ENCODE results near the gene UBE2M.

UBE2M gene

DNA sequence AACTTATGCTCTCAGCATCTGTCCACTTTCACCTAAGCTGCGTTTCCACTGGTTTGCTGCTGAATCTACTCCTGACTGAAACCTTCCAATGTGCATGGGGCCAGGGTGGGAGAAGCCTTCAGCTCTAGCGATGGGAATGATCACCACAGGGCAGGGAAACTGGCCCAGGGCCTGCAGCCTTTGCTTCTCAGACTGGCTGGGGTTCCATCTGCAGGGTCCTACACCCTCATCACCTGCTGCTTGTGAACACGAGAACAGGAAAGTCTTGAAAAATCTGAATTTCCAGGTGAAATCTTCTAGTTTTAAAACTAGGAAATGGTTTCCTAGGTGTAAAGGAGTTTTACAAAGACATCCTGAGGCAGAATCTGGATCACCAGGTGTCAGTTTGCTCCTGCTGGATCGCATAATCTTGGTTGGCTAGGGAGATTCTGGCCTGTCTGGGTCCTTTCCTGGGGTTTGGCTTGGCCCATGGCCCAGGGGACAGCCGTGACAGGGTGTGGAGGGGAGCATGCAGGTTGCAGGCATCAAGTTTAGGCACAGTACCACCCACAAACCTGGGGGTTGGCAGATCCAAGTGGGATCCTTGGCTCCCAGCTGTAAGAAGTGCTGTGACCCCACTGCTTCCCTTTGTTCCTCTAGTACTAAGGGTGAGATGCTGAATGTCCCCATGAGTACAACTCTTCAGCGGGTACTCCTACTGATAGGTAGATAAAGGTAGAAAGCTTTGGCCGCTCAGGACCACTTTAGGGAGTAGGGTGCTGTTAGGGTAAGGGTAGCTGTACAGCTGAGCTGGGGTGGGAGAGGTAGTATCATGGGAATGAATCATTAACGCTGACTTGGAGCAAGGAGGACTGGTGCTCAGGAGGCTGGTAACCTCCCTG is 1.8 kb upstream of the UBE2M start:
- peak overlapping the region; percentile 64 for H3K4me3 ChIP-seq (ENCODE audit: insufficient read depth, low read length, poor library complexity, severe bottlenecking)
- H3K9me2 ChIP-seq (replicated peaks; ENCODE audit: insufficient read depth, low read length), result no peaks in the 10 kb centered on the region
- no peak overlapping the region for H2AFZ ChIP-seq (ENCODE audit: low read depth, low read length, severe bottlenecking)

GRCh38 chr19:58559275-58560006 is 1.0 kb upstream of the UBE2M start:
- Histone ChIP-seq H2AFZ (ENCODE audit: low read depth, low read length, severe bottlenecking) (peak overlapping the region; percentile 6), H3F3A (ENCODE audit: insufficient read depth) (peaks cover 53% of the 10 kb centered on the region), H3K27me3 (ENCODE audit: low read length) (no peaks in the 10 kb centered on the region), H3K4me2 (ENCODE audit: low read depth, low read length, poor library complexity, severe bottlenecking) (peak overlapping the region; percentile 77), H4K20me1 (ENCODE audit: low read depth, low read length) (no peaks in the 10 kb centered on the region), H3K9me3 (ENCODE audit: insufficient read depth, low read length) (no peaks in the 10 kb centered on the region), H3K9me2 (replicated peaks; ENCODE audit: insufficient read depth, low read length) (no peaks in the 10 kb centered on the region), H3K4me3 (ENCODE audit: insufficient read depth, low read length, poor library complexity, severe bottlenecking) (peak overlapping the region; percentile 64), H3K36me3 (ENCODE audit: low read length) (no peaks in the 10 kb centered on the region), H3K9ac (ENCODE audit: low read length) (peak overlapping the region; percentile 89), H3K79me2 (ENCODE audit: insufficient read depth, low read length) (peaks cover 23% of the 10 kb centered on the region), H3K27ac (ENCODE audit: low read depth, low read length) (peak overlapping the region; percentile 95)
- no peak for TF ChIP-seq EZH2phosphoT487 (conservative IDR thresholded peaks at IDR 0.05; ENCODE audit: low read length)
- TF ChIP-seq, protein P1, sequence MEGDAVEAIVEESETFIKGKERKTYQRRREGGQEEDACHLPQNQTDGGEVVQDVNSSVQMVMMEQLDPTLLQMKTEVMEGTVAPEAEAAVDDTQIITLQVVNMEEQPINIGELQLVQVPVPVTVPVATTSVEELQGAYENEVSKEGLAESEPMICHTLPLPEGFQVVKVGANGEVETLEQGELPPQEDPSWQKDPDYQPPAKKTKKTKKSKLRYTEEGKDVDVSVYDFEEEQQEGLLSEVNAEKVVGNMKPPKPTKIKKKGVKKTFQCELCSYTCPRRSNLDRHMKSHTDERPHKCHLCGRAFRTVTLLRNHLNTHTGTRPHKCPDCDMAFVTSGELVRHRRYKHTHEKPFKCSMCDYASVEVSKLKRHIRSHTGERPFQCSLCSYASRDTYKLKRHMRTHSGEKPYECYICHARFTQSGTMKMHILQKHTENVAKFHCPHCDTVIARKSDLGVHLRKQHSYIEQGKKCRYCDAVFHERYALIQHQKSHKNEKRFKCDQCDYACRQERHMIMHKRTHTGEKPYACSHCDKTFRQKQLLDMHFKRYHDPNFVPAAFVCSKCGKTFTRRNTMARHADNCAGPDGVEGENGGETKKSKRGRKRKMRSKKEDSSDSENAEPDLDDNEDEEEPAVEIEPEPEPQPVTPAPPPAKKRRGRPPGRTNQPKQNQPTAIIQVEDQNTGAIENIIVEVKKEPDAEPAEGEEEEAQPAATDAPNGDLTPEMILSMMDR (IDR thresholded peaks at IDR 0.05; ENCODE audit: insufficient read depth, low read length, poor library complexity, severe bottlenecking), result no peak

More for the DNA sequence above, 1.8 kb upstream of the UBE2M start:
- peak overlapping the region; percentile 89 for H3K9ac ChIP-seq (ENCODE audit: low read length)
- peaks cover 23% of the 10 kb centered on the region for H3K79me2 ChIP-seq (ENCODE audit: insufficient read depth, low read length)
- H4K20me1 ChIP-seq (ENCODE audit: low read depth, low read length), result no peaks in the 10 kb centered on the region
- H3K27ac ChIP-seq (ENCODE audit: low read depth, low read length), result peak overlapping the region; percentile 95
- H3K27me3 ChIP-seq (ENCODE audit: low read length), result no peaks in the 10 kb centered on the region
- H3F3A ChIP-seq (ENCODE audit: insufficient read depth), result peaks cover 49% of the 10 kb centered on the region
- no peaks in the 10 kb centered on the region for H3K36me3 ChIP-seq (ENCODE audit: low read length)
- peak overlapping the region; percentile 77 for H3K4me2 ChIP-seq (ENCODE audit: low read depth, low read length, poor library complexity, severe bottlenecking)
- TF ChIP-seq, protein P1 (IDR thresholded peaks at IDR 0.05; ENCODE audit: insufficient read depth, low read length, poor library complexity, severe bottlenecking), result no peak
- no peak for TF ChIP-seq EZH2phosphoT487 (conservative IDR thresholded peaks at IDR 0.05; ENCODE audit: low read length)
- H3K9me3 ChIP-seq (ENCODE audit: insufficient read depth, low read length), result no peaks in the 10 kb centered on the region

- H3K4me3 ChIP-seq (ENCODE audit: insufficient read depth, low read length, poor library complexity, severe bottlenecking), result peak overlapping the region; percentile 94
- H3K79me2 ChIP-seq (ENCODE audit: insufficient read depth, low read length), result peaks cover 29% of the 10 kb centered on the region
- peak overlapping the region; percentile 77 for H3K4me2 ChIP-seq (ENCODE audit: low read depth, low read length, poor library complexity, severe bottlenecking)
- H3K27ac ChIP-seq (ENCODE audit: low read depth, low read length), result peak overlapping the region; percentile 95
- no peaks in the 10 kb centered on the region for H4K20me1 ChIP-seq (ENCODE audit: low read depth, low read length)
- H3K9me2 ChIP-seq (replicated peaks; ENCODE audit: insufficient read depth, low read length), result no peaks in the 10 kb centered on the region
- peak overlapping the region; percentile 89 for H3K9ac ChIP-seq (ENCODE audit: low read length)
- H2AFZ ChIP-seq (ENCODE audit: low read depth, low read length, severe bottlenecking), result peak overlapping the region; percentile 6
- TF ChIP-seq, protein P1 (IDR thresholded peaks at IDR 0.05; ENCODE audit: insufficient read depth, low read length, poor library complexity, severe bottlenecking), result no peak
- TF ChIP-seq EZH2phosphoT487 (conservative IDR thresholded peaks at IDR 0.05; ENCODE audit: low read length), result no peak
- H3K27me3 ChIP-seq (ENCODE audit: low read length), result no peaks in the 10 kb centered on the region
- peaks cover 53% of the 10 kb centered on the region for H3F3A ChIP-seq (ENCODE audit: insufficient read depth)
- H3K9me3 ChIP-seq (ENCODE audit: insufficient read depth, low read length), result no peaks in the 10 kb centered on the region
- H3K36me3 ChIP-seq (ENCODE audit: low read length), result no peaks in the 10 kb centered on the region
Observed at GRCh38 chr19:58558623-58559274, 338 bp upstream of the UBE2M start.
